HG03175 (cell line): ENCODE results near the gene SMYD4.
"Not testable (repeated sequence)": the region's sequence is repeated elsewhere in the genome, so short reads cannot be mapped to it uniquely, and the experiment has no call there.

Experiments used
- ATAC-seq: cut with Tn5 transposase; IDR thresholded peaks from one replicate; pipeline ENCODE4 v1.9.1; 2021; ENCODE audit warnings: mild to moderate bottlenecking, moderate library complexity; ENCODE audit not compliant: unreplicated experiment

Gene SMYD4

DNA sequence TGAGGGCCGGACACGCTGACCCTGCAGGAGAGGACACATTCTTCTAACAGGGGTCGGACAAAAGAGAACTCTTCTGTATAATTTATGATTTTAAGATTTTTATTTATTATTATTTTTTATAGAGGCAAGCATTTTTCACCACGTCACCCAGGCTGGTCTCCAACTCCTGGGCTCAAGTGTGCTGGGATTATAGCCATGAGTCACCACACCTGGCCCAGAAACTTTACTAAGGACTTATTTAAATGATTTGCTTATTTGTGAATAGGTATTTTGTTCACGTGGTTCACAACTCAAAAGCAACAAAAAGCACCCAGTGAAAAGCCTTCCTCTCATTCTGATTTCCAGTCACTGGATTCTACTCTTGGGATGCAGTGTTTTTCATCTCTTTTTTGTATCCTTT, 70.2 kb downstream of the SMYD4 start:
- no peak for ATAC-seq

DNA sequence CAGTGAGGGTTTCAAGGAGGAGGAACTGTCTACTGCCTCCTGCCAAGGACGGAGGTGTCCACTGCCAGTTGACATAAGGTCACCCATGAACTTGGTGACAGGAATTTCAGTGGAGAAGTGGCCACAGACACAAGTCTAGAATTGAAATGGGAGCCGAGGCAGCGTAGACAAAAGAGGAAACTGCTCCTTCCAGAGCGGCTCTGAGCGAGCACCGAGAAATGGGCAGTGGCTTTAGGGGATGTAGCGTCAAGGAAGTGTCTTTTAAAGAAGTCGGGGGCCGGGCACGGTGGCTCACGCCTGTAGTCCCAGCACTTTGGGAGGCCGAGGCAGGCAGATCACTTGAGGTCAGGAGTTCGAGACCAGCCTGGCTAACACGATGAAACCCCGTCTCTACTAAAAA, 70.9 kb downstream of the SMYD4 start:
- no peak for ATAC-seq

DNA sequence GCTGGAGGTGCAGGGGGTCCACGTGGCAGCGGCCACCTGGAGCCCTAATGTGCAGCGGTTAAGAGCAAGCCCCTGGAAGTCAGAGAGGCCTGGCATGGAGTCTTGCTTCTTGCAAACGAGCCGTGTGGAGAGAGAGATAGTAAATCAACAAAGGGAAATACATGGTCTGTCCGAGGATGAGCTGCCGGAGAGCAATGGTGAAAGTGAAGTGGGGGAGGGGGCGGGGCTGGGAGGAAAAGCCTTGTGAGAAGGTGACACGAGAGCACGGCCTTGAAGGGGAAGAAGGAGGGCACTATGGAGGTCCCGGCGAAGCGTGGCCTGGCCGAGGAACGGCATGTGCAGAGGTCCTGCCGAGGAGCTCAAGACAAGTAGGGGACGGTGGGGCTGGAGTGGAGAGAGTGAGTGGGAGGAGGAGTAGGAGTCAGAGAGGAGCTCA, 73.9 kb downstream of the SMYD4 start:
- ATAC-seq, result no peak

DNA sequence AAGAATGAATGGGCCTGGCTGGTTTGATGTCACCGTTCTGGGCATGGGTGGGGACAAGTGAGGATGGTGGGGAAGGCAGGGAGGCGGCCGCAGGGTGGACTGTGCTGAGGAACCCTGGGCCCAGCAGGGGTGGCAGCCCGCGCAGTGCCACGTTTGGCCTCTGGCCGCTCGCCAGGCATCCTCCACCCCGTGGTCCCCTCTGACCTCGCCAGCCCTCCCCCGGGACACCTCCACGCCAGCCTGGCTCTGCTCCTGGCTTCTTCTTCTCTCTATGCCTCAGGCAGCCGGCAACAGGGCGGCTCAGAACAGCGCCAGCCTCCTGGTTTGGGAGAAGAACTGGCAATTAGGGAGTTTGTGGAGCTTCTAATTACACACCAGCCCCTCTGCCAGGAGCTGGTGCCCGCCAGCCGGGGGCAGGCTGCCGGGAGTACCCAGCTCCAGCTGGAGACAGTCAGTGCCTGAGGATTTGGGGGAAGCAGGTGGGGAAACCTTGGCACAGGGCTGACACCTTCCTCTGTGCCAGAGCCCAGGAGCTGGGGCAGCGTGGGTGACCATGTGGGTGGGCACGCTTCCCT, 74.4 kb downstream of the SMYD4 start:
- ATAC-seq, result no peak

DNA sequence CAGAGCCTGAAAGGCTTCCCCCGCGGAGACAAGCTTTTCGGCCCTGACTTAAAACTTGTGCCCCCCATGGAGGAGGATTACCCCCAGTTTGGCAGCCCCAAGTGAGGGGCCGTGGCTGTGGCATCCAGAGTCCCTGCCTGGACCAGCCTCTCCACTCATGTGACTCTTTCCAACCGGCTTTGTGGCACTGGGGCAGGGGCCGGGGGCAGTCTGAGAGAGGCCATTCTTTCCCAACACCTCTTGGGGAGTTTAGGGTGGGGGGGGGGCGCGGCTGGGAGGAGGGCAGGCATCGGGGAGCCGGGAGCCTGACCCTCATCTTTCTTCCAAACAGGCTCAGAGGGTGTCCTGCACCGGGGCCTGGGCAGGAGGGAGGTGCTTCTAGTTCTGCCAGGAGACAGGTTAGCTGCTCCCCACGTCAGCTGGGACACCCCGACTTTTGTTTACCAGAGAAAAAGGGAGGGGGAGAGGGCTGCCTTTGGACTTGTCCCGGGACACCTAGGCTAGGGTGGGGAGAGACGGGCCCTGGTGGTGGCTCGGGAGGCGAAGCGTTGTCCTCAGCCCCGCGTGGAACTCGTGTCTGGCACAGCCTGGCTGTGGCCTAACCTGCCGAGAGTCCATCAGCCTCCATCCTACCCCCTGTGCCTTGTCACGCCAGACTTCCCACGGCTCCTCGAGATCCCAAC, 75.1 kb downstream of the SMYD4 start:
- ATAC-seq, result no peak

DNA sequence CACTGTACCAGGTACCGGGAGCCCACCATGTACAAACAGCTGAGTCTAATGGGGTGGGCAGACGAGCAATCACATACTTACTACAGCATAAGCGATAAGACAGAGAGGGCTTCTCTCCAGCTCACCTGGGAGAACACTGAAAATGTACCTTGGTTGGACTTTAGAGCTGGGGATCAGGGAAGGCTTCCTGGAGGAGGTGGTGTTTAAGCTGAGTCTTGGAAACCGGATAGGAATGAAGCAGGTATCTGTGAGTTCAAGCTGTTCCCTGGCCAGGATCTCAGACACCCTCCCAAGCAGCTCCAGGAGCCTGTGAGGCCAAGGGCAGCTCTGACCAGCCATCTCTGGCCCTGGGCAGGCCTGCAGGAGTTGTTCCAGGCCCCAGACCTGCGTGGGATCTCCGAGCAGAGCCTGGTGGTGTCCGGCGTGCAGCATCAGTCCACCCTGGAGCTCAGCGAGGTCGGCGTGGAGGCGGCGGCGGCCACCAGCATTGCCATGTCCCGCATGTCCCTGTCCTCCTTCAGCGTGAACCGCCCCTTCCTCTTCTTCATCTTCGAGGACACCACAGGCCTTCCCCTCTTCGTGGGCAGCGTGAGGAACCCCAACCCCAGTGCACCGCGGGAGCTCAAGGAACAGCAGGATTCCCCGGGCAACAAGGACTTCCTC, 75.8 kb downstream of the SMYD4 start:
- ATAC-seq, result no peak

DNA sequence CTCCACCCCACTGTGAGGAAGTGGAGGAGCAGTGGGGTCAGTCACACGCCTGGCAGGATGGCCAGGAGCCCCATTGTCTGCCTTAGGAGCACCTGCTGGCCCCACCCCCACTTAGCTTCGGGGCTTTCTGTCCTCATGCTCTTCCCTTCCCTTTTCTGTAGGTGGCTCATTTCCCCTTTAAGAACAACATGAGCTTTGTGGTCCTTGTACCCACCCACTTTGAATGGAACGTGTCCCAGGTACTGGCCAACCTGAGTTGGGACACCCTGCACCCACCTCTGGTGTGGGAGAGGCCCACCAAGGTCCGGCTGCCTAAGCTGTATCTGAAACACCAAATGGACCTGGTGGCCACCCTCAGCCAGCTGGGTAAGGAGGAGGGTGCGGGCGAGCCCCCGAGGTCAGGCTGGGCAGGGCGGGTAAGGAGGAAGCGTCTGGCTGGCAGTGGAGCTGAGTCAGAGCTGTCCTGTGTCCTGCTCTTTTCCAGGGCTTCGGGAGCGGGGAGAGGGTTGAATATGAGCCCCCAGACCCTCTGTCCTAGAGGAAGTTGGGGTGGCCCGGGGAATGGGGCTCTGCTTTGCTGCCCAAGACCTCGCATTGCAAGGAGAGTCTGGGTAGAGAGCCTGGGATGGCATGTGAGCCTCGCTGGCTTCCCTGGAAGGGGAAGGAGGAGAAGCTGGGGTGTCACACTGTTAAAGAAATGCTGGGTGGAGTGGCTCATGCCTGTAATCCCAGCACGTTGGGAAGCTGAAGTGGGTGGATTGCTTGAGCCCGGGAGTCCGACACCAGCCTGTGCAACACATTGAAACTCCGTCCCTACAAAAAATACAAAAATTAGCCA, 77.1 kb downstream of the SMYD4 start:
- no peak for ATAC-seq

DNA sequence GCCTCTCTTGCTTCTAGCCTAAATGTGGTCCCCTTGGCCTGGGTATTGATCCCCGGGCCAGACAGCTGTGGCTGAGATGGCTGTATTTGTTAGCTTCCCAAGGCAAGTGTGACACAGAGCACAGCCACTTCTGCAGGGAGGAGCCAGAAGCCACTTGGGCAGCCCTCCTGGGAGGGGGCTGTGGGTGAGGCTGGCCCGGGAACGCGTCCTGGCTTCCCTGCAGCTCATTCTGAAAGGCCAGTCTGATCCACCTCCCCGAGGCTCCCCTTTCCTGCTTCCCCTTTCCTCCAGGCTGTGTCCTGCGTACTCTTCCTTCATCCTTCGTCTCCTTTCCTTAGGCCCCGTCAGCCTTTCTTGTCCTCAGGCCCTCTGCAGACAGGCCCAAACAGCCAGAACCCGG, 79.1 kb downstream of the SMYD4 start:
- ATAC-seq, result no peak

DNA sequence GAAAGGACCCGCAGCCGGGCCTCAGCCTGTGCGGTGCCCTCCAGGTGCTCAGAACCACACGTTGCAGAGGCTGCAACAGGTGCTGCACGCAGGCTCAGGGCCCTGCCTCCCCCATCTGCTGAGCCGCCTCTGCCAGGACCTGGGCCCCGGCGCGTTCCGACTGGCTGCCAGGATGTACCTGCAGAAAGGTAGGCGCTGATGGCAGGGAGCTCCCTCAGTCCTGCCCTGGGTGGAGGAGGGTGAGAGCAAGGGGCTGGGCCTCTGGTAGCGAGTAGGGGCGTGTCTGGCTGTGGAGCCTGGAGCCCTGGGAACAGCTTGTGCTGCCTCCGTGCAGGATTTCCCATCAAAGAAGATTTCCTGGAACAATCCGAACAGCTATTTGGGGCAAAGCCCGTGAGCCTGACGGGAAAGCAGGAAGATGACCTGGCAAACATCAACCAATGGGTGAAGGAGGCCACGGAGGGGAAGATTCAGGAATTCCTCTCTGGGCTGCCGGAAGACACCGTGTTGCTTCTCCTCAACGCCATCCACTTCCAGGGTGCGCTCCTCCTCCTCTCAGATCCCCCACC, 82.6 kb downstream of the SMYD4 start:
- ATAC-seq, result no peak

DNA sequence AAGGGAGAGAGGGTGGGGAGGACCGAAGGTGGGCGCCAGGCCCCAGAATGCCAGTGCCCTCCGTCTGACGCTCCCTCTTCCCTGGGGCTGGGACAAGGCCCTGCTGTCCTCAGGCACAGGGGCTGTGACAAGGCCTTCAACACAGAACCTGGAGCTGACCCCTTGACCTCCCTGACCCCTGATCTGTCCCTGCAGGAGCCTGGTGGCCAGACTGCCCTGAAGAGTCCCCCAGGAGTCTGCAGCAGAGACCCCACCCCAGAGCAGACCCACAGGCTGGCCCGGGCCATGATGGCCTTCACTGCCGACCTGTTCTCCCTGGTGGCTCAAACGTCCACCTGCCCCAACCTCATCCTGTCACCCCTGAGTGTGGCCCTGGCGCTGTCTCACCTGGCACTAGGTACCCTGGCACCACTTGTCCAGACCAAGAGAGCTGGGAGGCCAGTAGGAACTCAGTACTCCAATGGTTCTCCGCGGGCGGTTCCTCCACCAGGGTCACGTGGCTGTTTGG, 84.1 kb downstream of the SMYD4 start:
- ATAC-seq, result no peak

DNA sequence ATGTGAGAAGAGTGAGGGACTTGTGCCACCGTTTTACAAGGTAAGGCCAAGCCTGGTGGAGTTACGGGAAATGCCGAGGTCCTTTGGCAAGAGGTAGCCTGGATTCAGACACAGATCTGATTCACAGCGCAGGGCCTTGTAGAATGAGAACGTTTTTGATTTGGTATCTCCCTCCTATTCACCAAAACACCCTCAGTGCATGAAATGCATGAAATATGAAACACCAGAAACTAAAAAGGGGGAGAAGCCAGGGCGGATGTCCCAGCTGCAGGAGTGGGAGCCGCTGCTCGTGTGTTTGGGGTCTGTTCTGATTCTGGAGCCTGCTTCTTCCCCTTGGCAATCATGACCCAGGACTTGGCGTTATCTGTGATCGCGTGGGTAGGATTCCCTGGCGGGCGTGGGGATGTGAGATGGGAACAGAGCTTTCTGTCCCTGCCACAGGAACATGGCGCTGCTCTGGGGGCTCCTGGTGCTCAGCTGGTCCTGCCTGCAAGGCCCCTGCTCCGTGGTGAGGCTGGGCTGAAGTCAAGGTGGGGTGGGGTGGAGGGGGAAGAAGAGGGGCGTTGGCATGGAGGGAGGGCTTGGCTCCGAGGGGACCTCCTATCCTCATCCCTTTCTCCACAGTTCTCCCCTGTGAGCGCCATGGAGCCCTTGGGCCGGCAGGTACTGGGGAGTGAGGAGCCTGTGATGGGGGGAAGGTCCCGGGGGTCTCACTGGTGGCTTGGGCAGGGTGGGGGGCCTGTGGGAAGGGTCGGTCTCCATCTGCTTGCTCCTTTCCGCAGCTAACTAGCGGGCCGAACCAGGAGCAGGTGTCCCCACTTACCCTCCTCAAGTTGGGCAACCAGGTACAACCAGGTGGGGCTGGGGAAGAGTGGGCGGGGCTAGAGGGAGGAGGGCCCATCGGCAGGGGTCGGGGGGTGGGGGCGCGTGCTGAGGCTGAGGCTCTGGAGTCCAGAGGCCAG, 84.9 kb downstream of the SMYD4 start:
- no peak for ATAC-seq

DNA sequence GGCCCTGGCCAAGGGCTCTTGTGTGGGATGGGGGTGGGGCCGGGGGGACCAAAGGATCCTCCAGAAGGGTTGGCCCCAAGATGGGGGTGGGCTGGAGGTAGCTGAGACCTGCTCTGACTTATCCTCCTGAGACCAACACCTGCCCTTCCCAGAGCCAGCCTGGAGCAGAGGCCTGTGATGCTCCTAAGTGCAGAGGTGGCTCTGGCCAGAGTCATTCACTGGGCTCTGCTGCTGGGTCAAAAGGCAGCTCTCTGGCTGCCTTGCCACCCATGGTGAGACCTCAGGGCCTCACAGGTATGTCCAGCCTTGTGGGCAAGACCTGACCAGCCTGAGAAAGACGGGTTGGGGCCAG, 86.6 kb downstream of the SMYD4 start:
- no peak for ATAC-seq

DNA sequence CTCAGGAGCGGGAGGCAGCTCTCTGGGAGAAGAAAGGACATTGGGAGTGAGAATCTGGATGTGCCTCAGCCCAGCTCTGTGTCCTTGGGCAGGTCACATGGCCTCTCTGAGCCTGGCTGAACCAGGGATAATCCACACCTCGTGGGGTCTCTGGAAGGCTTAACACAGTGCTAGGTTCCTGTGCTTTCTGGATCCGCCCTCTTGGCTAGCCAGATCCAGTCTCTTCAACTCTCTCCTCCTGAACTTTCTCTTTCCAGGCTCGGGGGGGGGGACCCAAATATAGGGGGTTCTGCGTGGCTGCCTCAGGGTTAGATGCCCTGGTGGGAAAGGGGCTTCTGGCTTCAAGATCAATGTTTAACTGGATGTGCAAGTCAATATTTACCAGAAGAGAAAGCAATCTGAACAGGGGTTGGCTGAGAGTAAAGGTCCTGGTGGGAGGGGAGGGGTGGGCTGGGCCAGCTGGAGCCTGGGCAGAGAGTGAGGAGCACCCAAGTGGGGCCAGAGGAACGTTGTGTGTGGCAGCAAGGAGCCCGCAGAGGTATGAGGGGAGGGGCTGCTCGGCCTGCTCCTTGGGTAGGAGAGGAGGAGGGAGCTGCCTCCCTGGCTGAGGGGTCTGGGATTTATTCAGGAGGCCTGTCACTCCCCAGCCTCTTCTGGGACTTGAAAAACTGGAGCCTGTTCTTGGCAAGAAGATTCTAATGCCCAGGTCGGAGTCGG, 87.2 kb downstream of the SMYD4 start, which contains the start of gene SERPINF2:
Gene SERPINF2, plus strand, starts transcription at position 501 of the 717 bp plus-strand sequence. CDS start 2,125 bp downstream, outside the sequence.
- no peak for ATAC-seq

DNA sequence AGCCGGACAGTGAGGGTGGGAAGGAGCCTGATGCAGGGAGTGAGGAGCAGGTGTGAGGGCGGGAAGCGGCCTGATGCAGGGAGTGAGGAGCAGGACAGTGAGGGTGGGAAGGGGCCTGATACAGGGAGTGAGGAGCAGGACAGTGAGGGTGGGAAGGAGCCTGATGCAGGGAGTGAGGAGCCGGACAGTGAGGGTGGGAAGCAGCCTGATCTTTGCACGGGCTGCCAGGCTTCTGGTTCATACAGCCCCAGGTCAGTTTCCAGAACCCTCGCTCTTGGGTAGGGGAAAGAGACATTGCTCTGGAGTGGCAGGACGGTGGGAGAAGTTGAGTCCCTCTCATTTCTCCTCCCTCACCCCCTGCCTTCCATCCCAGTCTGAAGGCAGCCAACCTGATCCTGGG, 87.8 kb downstream of the SMYD4 start:
- not testable (repeated sequence) for ATAC-seq

DNA sequence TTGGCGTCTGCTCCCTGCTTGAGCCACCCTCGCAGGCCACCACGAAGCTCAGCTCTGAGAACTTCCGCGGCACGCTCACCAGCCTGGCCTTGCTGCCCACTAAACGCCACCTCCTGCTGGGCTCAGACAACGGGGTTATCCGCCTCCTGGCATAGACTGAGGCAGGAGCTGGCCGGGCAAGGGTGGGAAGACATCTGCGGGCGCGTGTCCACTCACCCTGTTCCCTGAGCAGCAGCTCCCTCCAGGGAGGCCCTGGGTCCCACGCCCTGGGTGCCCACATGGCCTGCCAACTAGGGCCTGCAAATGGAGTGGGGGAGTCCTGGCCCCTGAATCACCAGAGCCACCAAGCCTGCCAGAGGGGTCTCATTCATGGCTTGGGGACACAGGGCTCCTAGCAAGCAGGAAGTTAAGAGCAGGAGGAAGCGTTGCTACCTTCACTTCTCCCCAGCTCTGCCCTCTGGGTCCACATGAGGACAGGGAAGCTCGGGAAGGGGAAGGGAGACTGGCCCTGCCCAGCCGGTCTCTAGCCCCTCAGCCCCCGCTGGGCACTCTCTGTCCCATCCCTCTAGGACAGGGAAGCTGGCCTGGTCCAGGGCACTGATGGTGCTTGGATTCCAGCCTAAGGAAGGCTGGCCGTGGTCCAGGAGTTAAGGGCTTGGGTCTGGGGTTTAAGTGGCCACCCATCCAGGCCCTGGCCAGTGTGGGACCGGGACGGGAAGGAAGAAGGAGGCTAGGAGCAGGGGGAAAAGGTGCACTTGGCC, 92.0 kb downstream of the SMYD4 start:
- ATAC-seq, result no peak

DNA sequence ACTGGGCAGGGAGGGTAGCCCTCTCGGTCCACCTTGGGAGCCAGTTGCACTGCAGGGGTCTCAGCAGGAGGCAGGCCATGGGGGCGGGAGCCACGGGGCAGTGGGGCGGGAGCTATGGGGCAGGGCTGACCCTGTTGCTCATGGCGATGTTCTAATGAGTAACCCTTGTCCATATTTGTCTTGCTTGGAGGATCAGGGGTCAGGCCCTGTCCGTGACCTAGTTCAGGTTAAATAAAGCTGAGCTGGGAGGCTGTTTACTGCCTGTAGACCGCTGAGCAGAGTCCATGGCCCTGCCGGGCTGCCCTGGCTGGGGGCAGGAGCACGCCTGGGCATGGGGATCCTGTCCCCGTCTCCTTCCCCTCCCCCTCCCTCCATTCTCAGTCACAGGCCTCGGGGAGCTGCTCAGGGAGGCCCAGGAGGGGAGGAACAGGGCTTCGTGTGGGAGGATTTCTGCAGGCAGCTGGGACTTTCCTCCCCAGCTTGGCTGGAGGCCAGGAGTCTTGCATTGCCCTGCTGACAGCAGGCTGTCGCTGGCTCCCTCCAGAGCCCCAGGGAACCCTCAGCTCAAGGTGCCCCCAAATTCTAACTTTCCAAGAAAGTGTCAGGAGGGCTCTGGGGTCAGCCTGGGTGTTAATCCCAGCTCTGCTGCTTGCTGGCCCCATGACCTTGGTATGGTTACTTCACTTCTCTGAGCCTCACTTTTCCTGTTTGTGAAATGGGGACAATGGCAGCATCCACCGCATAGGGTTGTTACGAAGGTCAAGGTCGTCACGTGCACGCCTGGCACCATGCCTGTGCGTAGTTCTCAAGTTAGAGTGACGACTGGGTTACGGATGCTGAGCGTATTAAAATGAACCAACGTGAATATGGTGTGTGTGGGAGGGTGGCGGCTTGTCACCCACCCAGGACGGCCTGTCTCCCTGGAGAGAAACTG, 93.1 kb downstream of the SMYD4 start:
- ATAC-seq, result no peak

DNA sequence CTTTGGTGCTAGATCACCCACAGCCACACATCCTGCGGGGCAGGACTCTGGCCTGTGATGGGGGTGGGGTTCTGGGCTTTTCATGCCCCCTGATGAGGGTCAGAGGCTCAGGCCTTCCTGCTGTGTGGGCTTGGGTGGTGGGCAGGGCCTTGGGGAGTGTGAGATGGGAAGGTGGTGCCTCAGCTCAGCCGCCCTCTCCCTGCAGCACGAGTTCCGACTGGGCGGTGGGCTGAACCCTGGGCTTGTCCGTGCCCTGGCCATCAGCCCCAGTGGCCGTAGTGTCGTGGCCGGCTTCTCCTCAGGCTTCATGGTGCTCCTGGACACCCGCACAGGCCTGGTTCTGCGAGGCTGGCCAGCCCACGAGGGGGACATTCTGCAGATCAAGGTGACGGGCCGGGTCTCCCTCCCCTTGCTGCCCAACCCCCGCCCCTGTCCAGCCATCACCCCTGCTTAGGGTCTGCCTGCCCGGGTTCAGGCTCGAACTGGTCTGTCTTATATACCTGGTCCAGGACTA, 93.8 kb downstream of the SMYD4 start:
- no peak for ATAC-seq
